Measurements from ENCODE around the gene SRGAP2C.
"Not testable (repeated sequence)": the region's sequence is repeated elsewhere in the genome, so short reads cannot be mapped to it uniquely, and the experiment has no call there.

GRCh38 chr1:121301876-121302275 lies 117.1 kb downstream of the SRGAP2C start:
- TF ChIP-seq, protein P1, sequence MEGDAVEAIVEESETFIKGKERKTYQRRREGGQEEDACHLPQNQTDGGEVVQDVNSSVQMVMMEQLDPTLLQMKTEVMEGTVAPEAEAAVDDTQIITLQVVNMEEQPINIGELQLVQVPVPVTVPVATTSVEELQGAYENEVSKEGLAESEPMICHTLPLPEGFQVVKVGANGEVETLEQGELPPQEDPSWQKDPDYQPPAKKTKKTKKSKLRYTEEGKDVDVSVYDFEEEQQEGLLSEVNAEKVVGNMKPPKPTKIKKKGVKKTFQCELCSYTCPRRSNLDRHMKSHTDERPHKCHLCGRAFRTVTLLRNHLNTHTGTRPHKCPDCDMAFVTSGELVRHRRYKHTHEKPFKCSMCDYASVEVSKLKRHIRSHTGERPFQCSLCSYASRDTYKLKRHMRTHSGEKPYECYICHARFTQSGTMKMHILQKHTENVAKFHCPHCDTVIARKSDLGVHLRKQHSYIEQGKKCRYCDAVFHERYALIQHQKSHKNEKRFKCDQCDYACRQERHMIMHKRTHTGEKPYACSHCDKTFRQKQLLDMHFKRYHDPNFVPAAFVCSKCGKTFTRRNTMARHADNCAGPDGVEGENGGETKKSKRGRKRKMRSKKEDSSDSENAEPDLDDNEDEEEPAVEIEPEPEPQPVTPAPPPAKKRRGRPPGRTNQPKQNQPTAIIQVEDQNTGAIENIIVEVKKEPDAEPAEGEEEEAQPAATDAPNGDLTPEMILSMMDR (IDR thresholded peaks at IDR 0.05): not testable (repeated sequence)
- TF ChIP-seq PREB (CRISPR knock-in tag; IDR thresholded peaks at IDR 0.05; ENCODE audit: borderline replicate concordance); CREB1 (CRISPR knock-in tag; IDR thresholded peaks at IDR 0.05); HMGXB4 (CRISPR knock-in tag; IDR thresholded peaks at IDR 0.05); CREM (CRISPR knock-in tag; IDR thresholded peaks at IDR 0.05); NR1H2 (CRISPR knock-in tag; IDR thresholded peaks at IDR 0.05); FOXK1 (CRISPR knock-in tag; IDR thresholded peaks at IDR 0.05): not testable (repeated sequence)
- TF ChIP-seq, protein P2, sequence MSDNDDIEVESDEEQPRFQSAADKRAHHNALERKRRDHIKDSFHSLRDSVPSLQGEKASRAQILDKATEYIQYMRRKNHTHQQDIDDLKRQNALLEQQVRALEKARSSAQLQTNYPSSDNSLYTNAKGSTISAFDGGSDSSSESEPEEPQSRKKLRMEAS (CRISPR knock-in tag; IDR thresholded peaks at IDR 0.05): not testable (repeated sequence)

All from WTC11 (cell line).